GM19035 (cell line): ENCODE measurements around the gene ZCCHC12.

Experiments
- ATAC-seq: cut with Tn5 transposase; IDR thresholded peaks from one replicate; pipeline ENCODE4 v1.9.1; 2021; ENCODE audit not compliant: unreplicated experiment

Gene ZCCHC12

GRCh38 chrX:118867251-118867650 is 43.6 kb downstream of the ZCCHC12 start:
- ATAC-seq = no peak

- ATAC-seq = no peak
Measured at GRCh38 chrX:118872102-118872566, 48.5 kb downstream of the ZCCHC12 start.
